Stimulated activated CD4-positive, alpha-beta T cell treated with anti-CD3 and anti-CD28 coated beads, Interleukin-2, amount 100 ng/mL, for 24 hours (primary cell): Measurements from ENCODE around the gene SLAMF9.

Experiments used
- DNase-seq, 2 donors: peaks; one replicate each; pipeline ENCODE4 v3.0.0-alpha.2; 2020

Gene SLAMF9

GRCh38 chr1:159953536-159954515 lies at the start of gene SLAMF9:
Gene SLAMF9 (minus strand): TSS chr1:159954237. CDS start chr1:159954137, 100 bp downstream.
- DNase-seq, result no peak

GRCh38 chr1:160001440-160001839 lies 47.4 kb upstream of the SLAMF9 start:
- no peak for DNase-seq

- DNase-seq, result no peak
Observed at GRCh38 chr1:159999204-159999603, 45.2 kb upstream of the SLAMF9 start.

- DNase-seq, result no peak
Observed at GRCh38 chr1:159996653-159997052, 42.6 kb upstream of the SLAMF9 start.

GRCh38 chr1:159994896-159995295 lies 40.9 kb upstream of the SLAMF9 start:
- no peak for DNase-seq

- no peak for DNase-seq
Observed at GRCh38 chr1:159993911-159994310, 39.9 kb upstream of the SLAMF9 start.

GRCh38 chr1:159992161-159992560 lies 38.1 kb upstream of the SLAMF9 start:
- no peak for DNase-seq

GRCh38 chr1:159991513-159991912 lies 37.5 kb upstream of the SLAMF9 start:
- no peak for DNase-seq

GRCh38 chr1:159990005-159990404 lies 36.0 kb upstream of the SLAMF9 start:
- no peak for DNase-seq

- no peak for DNase-seq
Observed at GRCh38 chr1:159989581-159989980, 35.5 kb upstream of the SLAMF9 start.

- DNase-seq, result no peak
Observed at GRCh38 chr1:159988006-159988405, 34.0 kb upstream of the SLAMF9 start.

- DNase-seq, result no peak
Observed at GRCh38 chr1:159987186-159987585, 33.1 kb upstream of the SLAMF9 start.

GRCh38 chr1:159986531-159986930 lies 32.5 kb upstream of the SLAMF9 start:
- DNase-seq, result no peak

- DNase-seq, result no peak
Observed at GRCh38 chr1:159986093-159986492, 32.1 kb upstream of the SLAMF9 start.

- no peak for DNase-seq
Observed at GRCh38 chr1:159985473-159985872, 31.4 kb upstream of the SLAMF9 start.

- DNase-seq, result no peak
Observed at GRCh38 chr1:159983681-159984080, 29.6 kb upstream of the SLAMF9 start.

- DNase-seq, result no peak
Observed at GRCh38 chr1:159982280-159982679, 28.2 kb upstream of the SLAMF9 start.

- DNase-seq, result no peak
Observed at GRCh38 chr1:159981351-159982055, 27.5 kb upstream of the SLAMF9 start.

GRCh38 chr1:159980786-159981185 lies 26.7 kb upstream of the SLAMF9 start:
- no peak for DNase-seq

- DNase-seq, result no peak
Observed at GRCh38 chr1:159980076-159980475, 26.0 kb upstream of the SLAMF9 start.

- no peak for DNase-seq
Observed at GRCh38 chr1:159979257-159979656, 25.2 kb upstream of the SLAMF9 start.

- no peak for DNase-seq
Observed at GRCh38 chr1:159978107-159978398, 24.0 kb upstream of the SLAMF9 start.

- DNase-seq, result no peak
Observed at GRCh38 chr1:159977364-159978106, 23.5 kb upstream of the SLAMF9 start.
